ENCODE data around the gene SGPP1. TPM values are rescaled to one million over a fixed set of nuclear protein-coding genes. Genes with fewer than 3 reads are reported as not detected.
A peak's percentile ranks its signal among the peaks of the same experiment; 100 is the strongest.
"Not testable (repeated sequence)": the region's sequence is repeated elsewhere in the genome, so short reads cannot be mapped to it uniquely, and the experiment has no call there.

The SGPP1 gene
- polyA plus RNA-seq, 3 donors: 3.3 to 13.3 (median 7.6) TPM

DNA sequence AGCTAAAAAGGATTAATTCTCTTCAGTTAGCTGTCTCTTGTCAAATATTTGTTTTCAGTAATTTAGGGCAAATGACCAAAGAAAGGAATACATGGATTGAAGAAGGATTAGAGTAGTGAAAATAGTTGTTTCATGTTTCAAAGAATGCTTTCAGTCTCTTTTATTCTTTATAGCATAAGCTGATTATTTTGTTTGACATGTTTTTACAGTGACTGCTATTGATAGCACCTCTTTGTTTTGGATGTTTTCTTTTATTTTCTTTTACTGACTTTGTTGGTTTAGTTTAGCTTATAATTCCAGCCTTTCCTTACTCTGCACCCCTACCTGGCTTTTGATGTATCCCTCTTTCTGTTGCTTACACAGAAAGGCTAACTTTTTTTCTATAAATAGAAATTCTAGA is 29.3 kb upstream of the SGPP1 start:
- DNase-seq: no peak
- no peak overlapping the region for H3K4me3 Mint-ChIP-seq
- no peak overlapping the region for H3K27ac Mint-ChIP-seq
- H2AFZ ChIP-seq (ENCODE audit: insufficient read depth, low read depth, low read length, poor library complexity, severe bottlenecking): no peak overlapping the region
- peaks cover 0 to 8% (median 5%) of the 10 kb centered on the region in 3 donors for H3K27me3 Mint-ChIP-seq (ENCODE audit: low read depth in 3 of 3)
- H3K9me3 Mint-ChIP-seq: no peaks in the 10 kb centered on the region
- H3K4me2 ChIP-seq (replicated peaks; ENCODE audit: extremely low read depth, low read length, poor library complexity, severe bottlenecking): no peak overlapping the region
- no peaks in the 10 kb centered on the region for H3K27me3 ChIP-seq (ENCODE audit: control insufficient read depth in 2 of 2, insufficient read depth in 2 of 2, low read length in 2 of 2)
- no peak overlapping the region for H3K4me3 ChIP-seq (replicated peaks in 1 of 3; ENCODE audit: low read depth in 2 of 3, low read length in 3 of 3)
- H3K27ac ChIP-seq (ENCODE audit: low read depth in 1 of 2, low read length in 2 of 2): no peak overlapping the region
- peaks cover 5% of the 10 kb centered on the region in 2 donors for H3K4me1 ChIP-seq (ENCODE audit: control insufficient read depth in 1 of 2, insufficient read depth in 2 of 2, low read length in 2 of 2)
- no peaks in the 10 kb centered on the region for H4K20me1 ChIP-seq (ENCODE audit: insufficient read depth, low read length)
- H3K36me3 Mint-ChIP-seq: no peaks in the 10 kb centered on the region
- H3K9me3 ChIP-seq (replicated peaks in 1 of 2; ENCODE audit: control insufficient read depth in 1 of 2, insufficient read depth in 1 of 2, low read length in 2 of 2): no peaks in the 10 kb centered on the region
- TF ChIP-seq, protein P1, sequence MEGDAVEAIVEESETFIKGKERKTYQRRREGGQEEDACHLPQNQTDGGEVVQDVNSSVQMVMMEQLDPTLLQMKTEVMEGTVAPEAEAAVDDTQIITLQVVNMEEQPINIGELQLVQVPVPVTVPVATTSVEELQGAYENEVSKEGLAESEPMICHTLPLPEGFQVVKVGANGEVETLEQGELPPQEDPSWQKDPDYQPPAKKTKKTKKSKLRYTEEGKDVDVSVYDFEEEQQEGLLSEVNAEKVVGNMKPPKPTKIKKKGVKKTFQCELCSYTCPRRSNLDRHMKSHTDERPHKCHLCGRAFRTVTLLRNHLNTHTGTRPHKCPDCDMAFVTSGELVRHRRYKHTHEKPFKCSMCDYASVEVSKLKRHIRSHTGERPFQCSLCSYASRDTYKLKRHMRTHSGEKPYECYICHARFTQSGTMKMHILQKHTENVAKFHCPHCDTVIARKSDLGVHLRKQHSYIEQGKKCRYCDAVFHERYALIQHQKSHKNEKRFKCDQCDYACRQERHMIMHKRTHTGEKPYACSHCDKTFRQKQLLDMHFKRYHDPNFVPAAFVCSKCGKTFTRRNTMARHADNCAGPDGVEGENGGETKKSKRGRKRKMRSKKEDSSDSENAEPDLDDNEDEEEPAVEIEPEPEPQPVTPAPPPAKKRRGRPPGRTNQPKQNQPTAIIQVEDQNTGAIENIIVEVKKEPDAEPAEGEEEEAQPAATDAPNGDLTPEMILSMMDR (IDR thresholded peaks at IDR 0.05): no peak
- no peaks in the 10 kb centered on the region for H3K36me3 ChIP-seq (replicated peaks in 1 of 2; ENCODE audit: control insufficient read depth in 1 of 2, insufficient read depth in 2 of 2, low read length in 2 of 2)
- H3K4me1 Mint-ChIP-seq: peaks cover 24% of the 10 kb centered on the region
- H3K79me2 ChIP-seq (ENCODE audit: insufficient read depth, low read length): no peaks in the 10 kb centered on the region
- intact Hi-C loops (cut with micrococcal nuclease): no loop called here
- H3K9ac ChIP-seq (ENCODE audit: insufficient read depth, low read length, poor library complexity, severe bottlenecking): no peak overlapping the region

DNA sequence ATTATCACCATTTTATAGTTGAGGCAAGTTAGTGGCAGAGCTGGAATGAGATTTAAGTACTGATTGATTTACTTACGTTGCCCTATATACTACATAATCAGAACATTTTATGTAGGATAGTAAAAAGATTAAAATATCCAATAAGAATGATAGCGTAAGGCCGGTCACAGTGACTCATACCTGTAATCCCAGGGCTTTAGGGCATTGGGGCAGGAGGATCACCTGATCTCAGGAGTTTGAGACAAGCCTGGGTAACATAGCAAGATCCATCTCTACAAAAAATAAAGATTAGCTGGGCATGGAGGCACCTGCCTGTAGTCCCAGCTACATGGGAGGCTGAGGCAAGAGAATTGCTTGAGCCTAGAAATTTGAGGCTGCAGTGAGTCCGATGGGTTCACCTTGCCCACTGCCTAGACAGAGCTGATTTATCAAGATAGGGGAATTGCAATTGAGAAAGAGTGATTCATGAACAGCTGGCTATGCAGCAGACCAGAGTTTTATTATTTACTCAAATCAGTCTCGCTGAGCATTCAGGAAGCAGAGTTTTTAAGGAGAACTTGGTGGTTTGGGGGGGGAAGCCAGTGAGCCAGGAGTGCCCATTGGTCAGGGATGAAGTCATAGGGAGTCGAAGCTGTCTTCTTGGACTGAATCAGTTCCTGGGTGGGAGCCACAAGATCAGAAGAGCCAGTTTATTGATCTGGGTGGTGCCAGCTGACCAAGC is 24.7 kb upstream of the SGPP1 start:
- Mint-ChIP-seq H3K4me1 (peaks cover 6% of the 10 kb centered on the region), H3K4me3 (peak overlapping the region in 1 of 2 donors; percentile 6), H3K27me3 (ENCODE audit: low read depth in 3 of 3) (peaks cover 1 to 10% (median 4%) of the 10 kb centered on the region in 3 donors), H3K27ac (peak overlapping the region in 1 of 7 donors; percentile 27), H3K9me3 (no peaks in the 10 kb centered on the region), H3K36me3 (no peaks in the 10 kb centered on the region)
- no peaks in the 10 kb centered on the region for H3K9me3 ChIP-seq (replicated peaks in 1 of 2; ENCODE audit: control insufficient read depth in 1 of 2, insufficient read depth in 1 of 2, low read length in 2 of 2)
- intact Hi-C loops (cut with micrococcal nuclease): no loop called here
- 13% methylated on average over 3 of the region's 6 CpGs for WGBS (ENCODE audit: insufficient coverage)
- TF ChIP-seq, protein P1 (IDR thresholded peaks at IDR 0.05): no peak
- H3K4me3 ChIP-seq (replicated peaks in 1 of 3; ENCODE audit: low read depth in 2 of 3, low read length in 3 of 3): no peak overlapping the region
- no peak overlapping the region for H3K27ac ChIP-seq (ENCODE audit: low read depth in 1 of 2, low read length in 2 of 2)
- DNase-seq: peak in 1 of 3 donors; percentile 39
- H2AFZ ChIP-seq (ENCODE audit: insufficient read depth, low read depth, low read length, poor library complexity, severe bottlenecking): no peak overlapping the region
- no peaks in the 10 kb centered on the region for H3K79me2 ChIP-seq (ENCODE audit: insufficient read depth, low read length)
- no peak overlapping the region for H3K9ac ChIP-seq (ENCODE audit: insufficient read depth, low read length, poor library complexity, severe bottlenecking)
- H3K36me3 ChIP-seq (replicated peaks in 1 of 2; ENCODE audit: control insufficient read depth in 1 of 2, insufficient read depth in 2 of 2, low read length in 2 of 2): no peaks in the 10 kb centered on the region
- H3K4me2 ChIP-seq (replicated peaks; ENCODE audit: extremely low read depth, low read length, poor library complexity, severe bottlenecking): no peak overlapping the region
- no peaks in the 10 kb centered on the region for H3K27me3 ChIP-seq (ENCODE audit: control insufficient read depth in 2 of 2, insufficient read depth in 2 of 2, low read length in 2 of 2)
- no peaks in the 10 kb centered on the region for H4K20me1 ChIP-seq (ENCODE audit: insufficient read depth, low read length)
- H3K4me1 ChIP-seq (ENCODE audit: control insufficient read depth in 1 of 2, insufficient read depth in 2 of 2, low read length in 2 of 2): peaks cover 0 to 5% of the 10 kb centered on the region in 2 donors

DNA sequence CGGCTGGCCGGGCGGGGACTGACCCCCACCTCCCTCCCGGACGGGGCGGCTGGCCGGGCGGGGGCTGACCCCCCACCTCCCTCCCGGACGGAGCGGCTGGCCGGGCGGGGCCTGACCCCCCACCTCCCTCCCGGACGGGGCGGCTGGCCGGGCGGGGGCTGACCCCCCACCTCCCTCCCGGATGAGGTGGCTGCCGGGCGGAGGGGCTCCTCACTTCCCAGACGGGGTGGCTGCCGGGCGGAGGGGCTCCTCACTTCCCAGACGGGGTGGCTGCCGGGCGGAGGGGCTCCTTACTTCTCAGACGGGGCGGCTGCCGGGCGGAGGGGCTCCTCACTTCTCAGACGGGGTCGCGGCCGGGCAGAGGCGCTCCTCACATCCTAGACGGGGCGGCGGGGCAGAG is 23.2 kb upstream of the SGPP1 start:
- DNase-seq; H3K27ac Mint-ChIP-seq; H3K4me3 Mint-ChIP-seq; H4K20me1 ChIP-seq (ENCODE audit: insufficient read depth, low read length); H3K9me3 Mint-ChIP-seq; H3K4me2 ChIP-seq (replicated peaks; ENCODE audit: extremely low read depth, low read length, poor library complexity, severe bottlenecking); H3K4me1 ChIP-seq (ENCODE audit: control insufficient read depth in 1 of 2, insufficient read depth in 2 of 2, low read length in 2 of 2); H3K9me3 ChIP-seq (replicated peaks in 1 of 2; ENCODE audit: control insufficient read depth in 1 of 2, insufficient read depth in 1 of 2, low read length in 2 of 2); H3K27ac ChIP-seq (ENCODE audit: low read depth in 1 of 2, low read length in 2 of 2); H2AFZ ChIP-seq (ENCODE audit: insufficient read depth, low read depth, low read length, poor library complexity, severe bottlenecking); H3K4me3 ChIP-seq (replicated peaks in 1 of 3; ENCODE audit: low read depth in 2 of 3, low read length in 3 of 3); H3K79me2 ChIP-seq (ENCODE audit: insufficient read depth, low read length); H3K36me3 Mint-ChIP-seq; H3K27me3 ChIP-seq (ENCODE audit: control insufficient read depth in 2 of 2, insufficient read depth in 2 of 2, low read length in 2 of 2); H3K9ac ChIP-seq (ENCODE audit: insufficient read depth, low read length, poor library complexity, severe bottlenecking); H3K36me3 ChIP-seq (replicated peaks in 1 of 2; ENCODE audit: control insufficient read depth in 1 of 2, insufficient read depth in 2 of 2, low read length in 2 of 2); intact Hi-C loops (cut with micrococcal nuclease): not testable (repeated sequence)
- WGBS (ENCODE audit: insufficient coverage): 96% methylated on average over 5 of the region's 39 CpGs
- H3K4me1 Mint-ChIP-seq: peaks cover 13% of the 10 kb centered on the region
- peaks cover 1 to 10% (median 4%) of the 10 kb centered on the region in 3 donors for H3K27me3 Mint-ChIP-seq (ENCODE audit: low read depth in 3 of 3)

Measured in CD14-positive monocyte (primary cell).